Stimulated activated CD4-positive, alpha-beta T cell treated with anti-CD3 and anti-CD28 coated beads, Interleukin-15, amount 100 ng/mL, for 1 hour (primary cell): ENCODE data around the gene BAD.

ENCODE experiments used
- DNase-seq, 2 donors: peaks; one replicate each; pipeline ENCODE4 v3.0.0-alpha.2; 2020; ENCODE audit warnings: low read depth in 1 of 2, low spot score in 1 of 2

Gene BAD

GRCh38 chr11:64232182-64232966, 52.1 kb downstream of the BAD start:
- DNase-seq = no peak

- no peak for DNase-seq
Observed at GRCh38 chr11:64231546-64231945, 52.9 kb downstream of the BAD start.

DNA sequence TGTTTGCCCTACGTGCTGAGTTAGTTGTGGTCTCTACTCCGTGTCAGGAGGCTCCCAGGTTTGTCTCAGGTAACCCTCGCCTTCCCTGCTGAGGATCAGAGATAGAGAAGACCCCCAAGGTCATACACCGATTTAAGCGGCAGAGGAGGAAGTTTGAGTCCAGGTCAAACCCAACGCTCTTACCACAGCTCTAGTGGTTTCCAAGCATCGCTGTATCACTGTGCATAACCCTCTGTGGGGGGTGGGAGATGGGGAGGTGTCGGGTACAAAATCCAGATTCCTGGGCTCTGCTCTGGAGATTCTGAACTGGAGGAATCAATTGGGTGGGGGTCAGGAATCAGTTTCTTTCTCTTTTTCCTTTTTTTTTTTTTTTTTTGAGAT, 53.5 kb downstream of the BAD start:
- no peak for DNase-seq

- peak; percentile 72 to 76 for DNase-seq
Observed at GRCh38 chr11:64230171-64230984, 54.1 kb downstream of the BAD start, which contains the start of gene DNAJC4. Gene DNAJC4, plus strand, starts transcription at chr11:64230548. Its CDS starts 307 bp downstream, at chr11:64230855.

GRCh38 chr11:64229744-64230170, 54.7 kb downstream of the BAD start:
- no peak for DNase-seq

DNA sequence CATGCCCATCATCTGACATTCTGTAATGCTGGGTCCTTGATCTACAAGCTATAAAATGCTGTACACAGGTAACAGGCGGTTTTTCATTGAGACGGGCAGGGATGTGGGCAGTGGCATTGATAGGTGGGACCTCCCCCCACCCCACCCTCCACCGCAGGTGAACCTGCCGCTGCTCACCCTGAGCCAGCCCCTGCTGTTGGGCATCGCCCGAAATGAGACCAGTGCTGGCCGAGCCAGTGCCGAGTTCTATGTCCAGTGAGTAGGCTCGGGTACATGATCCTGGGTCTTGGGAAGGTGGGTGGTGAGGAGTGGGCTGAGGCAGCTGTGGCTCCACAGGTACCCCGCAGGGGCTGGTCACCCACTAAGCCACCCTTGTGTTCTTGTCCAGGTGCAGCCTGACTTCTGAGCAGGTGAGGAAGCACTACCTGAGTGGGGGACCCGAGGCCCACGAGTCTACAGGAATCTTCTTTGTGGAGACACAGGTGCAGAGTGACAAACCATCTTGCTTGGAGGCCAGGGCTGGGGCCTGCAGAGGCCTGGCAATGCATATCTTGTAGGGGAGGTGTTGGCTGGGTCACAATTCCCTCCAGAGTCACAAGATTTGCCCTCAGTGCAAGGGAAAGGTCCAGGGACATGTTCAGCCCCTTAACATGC, 55.2 kb downstream of the BAD start:
- DNase-seq = no peak

GRCh38 chr11:64227405-64227956, 57.0 kb downstream of the BAD start:
- DNase-seq = no peak

DNA sequence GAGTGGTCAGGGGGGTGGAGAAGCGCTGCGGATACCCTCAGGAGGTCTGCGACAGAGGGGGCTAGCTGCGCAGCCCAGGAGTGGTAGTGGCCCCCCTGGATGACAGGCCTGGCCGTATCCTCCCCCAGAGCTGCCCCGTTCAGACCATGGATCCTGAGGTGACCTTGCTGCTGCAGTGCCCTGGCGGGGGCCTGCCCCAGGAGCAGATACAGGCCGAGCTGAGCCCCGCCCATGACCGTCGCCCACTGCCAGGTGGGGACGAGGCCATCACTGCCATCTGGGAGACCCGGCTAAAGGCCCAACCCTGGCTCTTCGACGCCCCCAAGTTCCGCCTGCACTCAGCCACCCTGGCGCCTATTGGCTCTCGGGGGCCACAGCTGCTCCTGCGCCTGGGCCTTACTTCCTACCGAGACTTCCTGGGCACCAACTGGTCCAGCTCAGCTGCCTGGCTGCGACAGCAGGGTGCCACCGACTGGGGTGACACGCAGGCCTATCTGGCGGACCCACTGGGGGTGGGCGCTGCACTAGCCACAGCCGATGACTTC, 57.9 kb downstream of the BAD start:
- no peak for DNase-seq

DNA sequence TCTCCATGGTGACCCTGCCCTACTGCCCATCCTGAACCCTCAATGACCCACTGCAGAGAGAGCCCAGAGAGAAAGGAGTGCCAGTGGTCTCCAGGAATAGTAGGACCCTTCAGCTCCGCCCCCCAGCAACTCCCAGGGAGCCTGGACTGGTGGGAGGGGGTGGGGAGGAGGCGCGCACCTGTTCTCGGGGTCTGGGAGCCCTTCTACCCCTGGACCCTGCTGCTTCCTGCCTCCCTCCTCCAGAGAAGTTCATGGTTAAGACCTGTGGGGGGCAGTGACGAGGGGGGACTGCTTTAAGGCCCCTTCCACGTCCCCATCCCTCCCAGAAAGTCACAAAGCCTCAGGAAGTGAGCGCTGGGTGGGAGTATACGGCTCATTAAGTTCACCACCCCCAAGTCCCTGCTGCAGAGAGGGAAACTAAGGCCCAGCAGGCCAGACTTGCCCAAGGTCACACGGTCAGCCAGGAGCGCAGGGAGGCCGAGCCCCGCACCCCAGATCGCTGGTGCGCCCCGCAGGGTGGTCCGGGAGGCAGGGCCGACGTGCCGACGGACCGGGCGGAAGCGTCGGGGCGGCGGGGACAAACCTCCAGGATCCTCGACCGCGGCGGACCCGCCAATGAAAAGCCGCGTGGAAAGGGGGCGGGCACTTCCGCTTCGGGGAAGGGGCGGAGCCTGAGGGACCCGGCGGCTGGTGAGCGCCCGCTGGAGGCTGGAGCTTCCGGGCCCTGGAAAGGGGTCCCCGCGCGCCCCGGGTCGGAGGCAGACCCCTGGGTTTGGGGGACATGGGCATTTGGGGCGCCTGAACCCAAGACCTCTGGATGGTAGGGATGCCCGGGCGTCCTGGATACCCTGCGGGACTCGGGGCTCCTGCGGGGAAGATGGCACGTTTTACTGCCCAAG, 58.6 kb downstream of the BAD start, which contains the start of the genes NUDT22 and TRPT1:
NUDT22 (plus strand) TSS at position 667 of the 899 bp plus-strand sequence. CDS start 379 bp downstream, outside the sequence.
TRPT1 (minus strand) TSS at position 579 of the 899 bp plus-strand sequence; CDS start at position 253, 326 bp downstream.
- peak; percentile 80 to 93 for DNase-seq

- no peak for DNase-seq
Observed at GRCh38 chr11:64224891-64225607, 59.4 kb downstream of the BAD start.

GRCh38 chr11:64224151-64224890, 60.1 kb downstream of the BAD start:
- no peak for DNase-seq

- DNase-seq = no peak
Observed at GRCh38 chr11:64223001-64223651, 61.3 kb downstream of the BAD start.

DNA sequence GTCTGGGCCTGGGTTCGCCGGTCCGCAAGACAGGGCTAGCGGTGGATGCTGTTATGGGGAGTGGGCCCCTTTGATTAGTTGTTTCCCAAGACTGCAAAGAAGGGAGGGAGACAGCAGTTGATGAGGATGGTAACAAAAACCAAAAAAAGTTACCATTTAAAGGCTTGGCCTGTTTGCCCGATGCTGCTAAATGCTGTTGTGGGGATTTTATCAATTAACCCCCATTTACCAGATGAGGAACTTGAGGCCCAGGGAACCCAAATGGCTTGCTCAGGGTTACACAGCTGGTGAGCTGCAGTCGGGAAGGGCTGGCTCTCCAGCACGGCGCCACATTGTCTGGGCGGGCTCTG, 61.8 kb downstream of the BAD start:
- DNase-seq = no peak

GRCh38 chr11:64220798-64221197, 63.7 kb downstream of the BAD start:
- DNase-seq = no peak

DNA sequence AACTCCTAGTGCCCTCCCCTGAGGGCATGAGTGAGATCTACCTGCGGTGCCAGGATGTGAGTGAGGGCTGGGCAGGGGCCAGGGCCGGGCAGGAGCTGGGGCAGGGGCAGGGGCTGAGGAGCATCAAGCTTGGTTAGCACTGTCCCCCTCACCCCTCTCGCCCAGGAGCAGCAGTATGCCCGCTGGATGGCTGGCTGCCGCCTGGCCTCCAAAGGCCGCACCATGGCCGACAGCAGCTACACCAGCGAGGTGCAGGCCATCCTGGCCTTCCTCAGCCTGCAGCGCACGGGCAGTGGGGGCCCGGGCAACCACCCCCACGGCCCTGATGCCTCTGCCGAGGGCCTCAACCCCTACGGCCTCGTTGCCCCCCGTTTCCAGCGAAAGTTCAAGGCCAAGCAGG, 64.2 kb downstream of the BAD start:
- no peak for DNase-seq
